A549 (cell line): ENCODE measurements around the gene NIPBL. TPM values are rescaled to one million over a fixed set of nuclear protein-coding genes. Genes with fewer than 3 reads are reported as not detected.

Source experiments
- ATAC-seq, 2 experiments: fragments of 200-7000 bp in 1 of 2; fragments of >200 bp in 1 of 2; cut with Nextera tagmentation in 1 of 2; cut with Tn5 transposase in 1 of 2; 3 replicates each; pipeline versions ENCODE4 v1.8.0 to v1.9.1; 2018 to 2020; ENCODE audit warnings: mild to moderate bottlenecking in 1 of 2, moderate library complexity in 1 of 2
- CTCF ChIA-PET: fragments of 300-600 bp; sonication (Branson Sonifier 250); formaldehyde crosslinking; extraction: SDS; loops from one replicate; lab custom pipeline; 2021; ENCODE audit warnings: antibody characterized with exemption, inconsistent platforms; lab: Yijun Ruan, JAX
- POLR2A ChIA-PET: fragments of 350-600 bp; formaldehyde crosslinking; extraction: SDS; loops from one replicate; lab custom pipeline; 2021; ENCODE audit warnings: antibody characterized with exemption, inconsistent platforms; lab: Yijun Ruan, JAX
- DNase-seq, 2 experiments: peaks; one replicate each; pipeline versions ENCODE4 v3.0.0 to v3.0.0-alpha.2; 2011 to 2016; ENCODE audit warnings: low read depth in 1 of 2, low spot score in 1 of 2
- FAIRE-seq: peaks from 2 replicates; lab custom pipeline; 2011; peaks lifted over from hg19 to GRCh38; lab: Jason Lieb, UNC
- H3K27ac ChIP-seq, 2 experiments: fragments of >200 bp; sonication (Bioruptor Twin); formaldehyde crosslinking; 3 replicates each; pipeline ENCODE4 v1.5.1; 2016 to 2017
- H3K4me1 ChIP-seq: fragments of >200 bp; sonication (Bioruptor Twin); formaldehyde crosslinking; 3 replicates; pipeline ENCODE4 v1.6.1; 2016
- H3K4me2 ChIP-seq: fragments of >200 bp; sonication (Bioruptor Twin); formaldehyde crosslinking; 3 replicates; pipeline ENCODE4 v1.6.1; 2016
- H3K4me3 ChIP-seq: fragments of >200 bp; sonication (Bioruptor Twin); formaldehyde crosslinking; 3 replicates; pipeline ENCODE4 v1.5.1; 2016
- H3K9me3 ChIP-seq: fragments of >200 bp; sonication (Bioruptor Twin); formaldehyde crosslinking; 3 replicates; pipeline ENCODE4 v1.6.1; 2016
- CBX2 ChIP-seq: fragments of 200-600 bp; sonication (generic); IDR thresholded peaks from 2 replicates; pipeline ENCODE4 v1.6.1; 2016; ENCODE audit warnings: low read depth, mild to moderate bottlenecking, borderline replicate concordance
- CBX8 ChIP-seq: fragments of 200-600 bp; sonication (generic); IDR thresholded peaks from 2 replicates; pipeline ENCODE4 v1.6.1; 2016
- CHD2 ChIP-seq: fragments of 150-350 bp; IDR thresholded peaks from 2 replicates; pipeline ENCODE4 v1.6.1; 2014; ENCODE audit warnings: low read length; ENCODE audit not compliant: partially characterized antibody
- CHD4 ChIP-seq: fragments of 200-600 bp; sonication (generic); IDR thresholded peaks from 2 replicates; pipeline ENCODE4 v1.6.1; 2016; ENCODE audit warnings: antibody characterized with exemption, mild to moderate bottlenecking, borderline replicate concordance
- EHF ChIP-seq: fragments of 250-450 bp; sonication (Bioruptor Pico); IDR thresholded peaks from 2 replicates; pipeline ENCODE4 v1.5.0; 2020; ENCODE audit warnings: mild to moderate bottlenecking
- ESRRA ChIP-seq: fragments of 150-350 bp; IDR thresholded peaks from 2 replicates; pipeline ENCODE4 v1.6.1; 2014; ENCODE audit warnings: mild to moderate bottlenecking, low read length, borderline replicate concordance
- GATA3 ChIP-seq: IDR thresholded peaks from 2 replicates; pipeline ENCODE4 v1.6.1; 2012; ENCODE audit warnings: borderline replicate concordance
- HDAC2 ChIP-seq: fragments of 200-600 bp; sonication (generic); IDR thresholded peaks from 2 replicates; pipeline ENCODE4 v1.6.1; 2016
- HOXA7 ChIP-seq: fragments of 250-450 bp; sonication (Bioruptor Pico); IDR thresholded peaks from 2 replicates; pipeline ENCODE4 v1.5.0; 2020; ENCODE audit warnings: mild to moderate bottlenecking, moderate library complexity
- HOXB13 ChIP-seq: fragments of 250-450 bp; sonication (Bioruptor Pico); IDR thresholded peaks from 2 replicates; pipeline ENCODE4 v1.5.0; 2020; ENCODE audit warnings: low read depth, mild to moderate bottlenecking, moderate library complexity
- HOXB5 ChIP-seq: fragments of 250-450 bp; sonication (Bioruptor Pico); IDR thresholded peaks from 2 replicates; pipeline ENCODE4 v1.5.0; 2020; ENCODE audit warnings: mild to moderate bottlenecking, moderate library complexity
- JUN ChIP-seq, 2 experiments: fragments of >200 bp; sonication (Bioruptor Twin); formaldehyde crosslinking; IDR thresholded peaks; 2 replicates in 1 of 2; 3 replicates in 1 of 2; pipeline ENCODE4 v1.6.1; 2016 to 2017
- KDM1A ChIP-seq: fragments of 200-600 bp; sonication (generic); IDR thresholded peaks from 2 replicates; pipeline ENCODE4 v1.6.1; 2016; ENCODE audit warnings: low read depth, mild to moderate bottlenecking
- KDM5A ChIP-seq: fragments of 200-600 bp; sonication (generic); IDR thresholded peaks from 2 replicates; pipeline ENCODE4 v1.6.1; 2016; ENCODE audit warnings: antibody characterized with exemption, mild to moderate bottlenecking
- MAZ ChIP-seq: fragments of 150-350 bp; IDR thresholded peaks from 2 replicates; pipeline ENCODE4 v1.6.1; 2014; ENCODE audit warnings: antibody characterized with exemption, low read depth, low read length, borderline replicate concordance
- MYC ChIP-seq: IDR thresholded peaks from 2 replicates; pipeline ENCODE4 v1.6.1; 2012; ENCODE audit warnings: mild to moderate bottlenecking, inconsistent platforms, low read length, improper control_type of control experiment, borderline replicate concordance
- NPAS2 ChIP-seq: fragments of 250-450 bp; sonication (Bioruptor Pico); IDR thresholded peaks from 2 replicates; pipeline ENCODE4 v1.8.0; 2022; ENCODE audit warnings: mild to moderate bottlenecking, moderate library complexity, borderline replicate concordance
- PHF8 ChIP-seq: fragments of 200-600 bp; sonication (generic); IDR thresholded peaks from 2 replicates; pipeline ENCODE4 v1.6.1; 2016; ENCODE audit warnings: low read depth, mild to moderate bottlenecking, antibody characterized with exemption, moderate library complexity, borderline replicate concordance
- POLR2AphosphoS2 ChIP-seq: conservative IDR thresholded peaks from 2 replicates; pipeline ENCODE4 v1.6.1; 2012; ENCODE audit warnings: low read length, improper control_type of control experiment, inconsistent platforms
- RARB ChIP-seq: fragments of 250-450 bp; sonication (Bioruptor Pico); IDR thresholded peaks from 2 replicates; pipeline ENCODE4 v1.8.0; 2021; ENCODE audit warnings: mild to moderate bottlenecking, moderate library complexity
- RCOR1 ChIP-seq: fragments of 150-350 bp; IDR thresholded peaks from 2 replicates; pipeline ENCODE4 v1.6.1; 2014; ENCODE audit warnings: antibody characterized with exemption, low read length, low read depth
- RNF2 ChIP-seq: fragments of 200-600 bp; sonication (generic); IDR thresholded peaks from 2 replicates; pipeline ENCODE4 v1.6.1; 2016; ENCODE audit warnings: low read depth, mild to moderate bottlenecking, antibody characterized with exemption, moderate library complexity, borderline replicate concordance
- TFCP2L1 ChIP-seq: fragments of 250-450 bp; sonication (Bioruptor Pico); IDR thresholded peaks from 2 replicates; pipeline ENCODE4 v1.5.0; 2021; ENCODE audit warnings: mild to moderate bottlenecking
- TP53 ChIP-seq: fragments of 250-450 bp; sonication (Bioruptor Pico); IDR thresholded peaks from 2 replicates; pipeline ENCODE4 v1.5.0; 2021; ENCODE audit warnings: mild to moderate bottlenecking, moderate library complexity
- ZC3H11A ChIP-seq: fragments of 450-650 bp; IDR thresholded peaks from 2 replicates; pipeline ENCODE4 v1.6.1; 2014; ENCODE audit warnings: antibody characterized with exemption, mild to moderate bottlenecking
- ZFP36 ChIP-seq: fragments of 450-650 bp; IDR thresholded peaks from 2 replicates; pipeline ENCODE4 v1.6.1; 2014; ENCODE audit warnings: borderline replicate concordance; ENCODE audit not compliant: partially characterized antibody
- ZNF302 ChIP-seq: fragments of 250-450 bp; sonication (Bioruptor Pico); IDR thresholded peaks from 2 replicates; pipeline ENCODE4 v1.9.0; 2021; ENCODE audit warnings: inconsistent platforms, mild to moderate bottlenecking, moderate library complexity
- WGBS: methylation state at CpG from one replicate; pipeline ENCODE4 v1.1.6; 2017; ENCODE audit errors: missing lambda C conversion rate; 5-methylcytosine and 5-hydroxymethylcytosine counted together
- polyA plus RNA-seq, 4 experiments: library from polyadenylated mRNA; depleted of rRNA in 3 of 4; stranded (reverse); fragments of >200 nt; fragmentation: RNase III in 1 of 4; extraction: RNeasy Plus Mini Kit Qiagen cat#74134 plus additional on column Dnase treatment in 1 of 4; gene quantifications; 2 replicates in 3 of 4; 3 replicates in 1 of 4; pipeline ENCODE4 v1.2.3, GENCODE V29; 2011 to 2017
- TF ChIP-seq, protein P1 (sequence below): IDR thresholded peaks from 2 replicates; pipeline ENCODE4 v1.6.1; 2012
- TF ChIP-seq, protein P2 (sequence below): IDR thresholded peaks from 2 replicates; pipeline ENCODE4 v1.6.1; 2012; ENCODE audit warnings: low read depth, borderline replicate concordance
- TF ChIP-seq, protein P3 (sequence below): fragments of 250-450 bp; sonication (Bioruptor Pico); IDR thresholded peaks from 2 replicates; pipeline ENCODE4 v1.5.0; 2020; ENCODE audit warnings: low read depth, mild to moderate bottlenecking, moderate library complexity

The NIPBL gene
- polyA plus RNA-seq, 2 of the 4 experiments (the other 2 are of a cell fraction): 12.4 to 33.4 TPM

DNA sequence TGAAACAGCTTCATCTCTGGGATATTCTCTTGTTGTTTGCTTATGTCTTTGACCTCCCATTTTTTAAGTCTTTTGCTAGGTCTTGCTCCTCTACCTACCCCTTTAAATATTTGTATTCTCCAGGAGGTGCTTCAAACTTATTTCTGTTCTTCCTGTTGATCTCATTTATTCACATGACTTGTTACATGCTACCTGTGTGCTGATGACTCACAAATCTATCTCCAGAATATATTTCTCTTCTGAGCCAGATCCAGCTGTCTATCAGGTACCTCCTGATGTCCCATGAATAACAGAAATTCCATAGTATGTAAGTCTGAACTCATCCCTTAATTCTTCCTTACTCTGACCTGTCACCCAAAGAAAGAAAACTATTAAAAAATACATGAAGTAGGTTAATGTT lies 11.0 kb downstream of the NIPBL start:
- no peak for FAIRE-seq
- no peak overlapping the region for H3K27ac ChIP-seq
- H3K4me3 ChIP-seq: no peak overlapping the region
- peaks cover 6% of the 10 kb centered on the region; the same call in 2 of the 3 replicates for H3K4me1 ChIP-seq
- no peak for TF ChIP-seq JUN (IDR thresholded peaks at IDR 0.05)
- no peak for TF ChIP-seq EHF
- no peak for TF ChIP-seq MAZ
- no peak for TF ChIP-seq TP53 (CRISPR knock-in tag)
- no peak for TF ChIP-seq POLR2AphosphoS2
- TF ChIP-seq, protein P1, sequence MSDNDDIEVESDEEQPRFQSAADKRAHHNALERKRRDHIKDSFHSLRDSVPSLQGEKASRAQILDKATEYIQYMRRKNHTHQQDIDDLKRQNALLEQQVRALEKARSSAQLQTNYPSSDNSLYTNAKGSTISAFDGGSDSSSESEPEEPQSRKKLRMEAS: no peak
- no peak for TF ChIP-seq MYC
- TF ChIP-seq CBX2: no peak
- no peak for TF ChIP-seq ZNF302 (CRISPR knock-in tag)
- no peak for TF ChIP-seq PHF8
- no peak for TF ChIP-seq HOXB13 (CRISPR knock-in tag)
- TF ChIP-seq ZC3H11A: no peak
- no peak for TF ChIP-seq ZFP36
- no peak for TF ChIP-seq CHD2
- no peak for TF ChIP-seq CBX8
- no peak for TF ChIP-seq ESRRA
- TF ChIP-seq, protein P2, sequence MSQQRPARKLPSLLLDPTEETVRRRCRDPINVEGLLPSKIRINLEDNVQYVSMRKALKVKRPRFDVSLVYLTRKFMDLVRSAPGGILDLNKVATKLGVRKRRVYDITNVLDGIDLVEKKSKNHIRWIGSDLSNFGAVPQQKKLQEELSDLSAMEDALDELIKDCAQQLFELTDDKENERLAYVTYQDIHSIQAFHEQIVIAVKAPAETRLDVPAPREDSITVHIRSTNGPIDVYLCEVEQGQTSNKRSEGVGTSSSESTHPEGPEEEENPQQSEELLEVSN: no peak
- no peak for TF ChIP-seq KDM5A
- TF ChIP-seq, protein P3, sequence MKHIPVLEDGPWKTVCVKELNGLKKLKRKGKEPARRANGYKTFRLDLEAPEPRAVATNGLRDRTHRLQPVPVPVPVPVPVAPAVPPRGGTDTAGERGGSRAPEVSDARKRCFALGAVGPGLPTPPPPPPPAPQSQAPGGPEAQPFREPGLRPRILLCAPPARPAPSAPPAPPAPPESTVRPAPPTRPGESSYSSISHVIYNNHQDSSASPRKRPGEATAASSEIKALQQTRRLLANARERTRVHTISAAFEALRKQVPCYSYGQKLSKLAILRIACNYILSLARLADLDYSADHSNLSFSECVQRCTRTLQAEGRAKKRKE: no peak
- no peak for DNase-seq
- CTCF ChIA-PET: no interaction called here
- POLR2A ChIA-PET: no interaction called here
- no peaks in the 10 kb centered on the region for H3K9me3 ChIP-seq
- H3K4me2 ChIP-seq: no peak overlapping the region
- ATAC-seq: no peak

DNA sequence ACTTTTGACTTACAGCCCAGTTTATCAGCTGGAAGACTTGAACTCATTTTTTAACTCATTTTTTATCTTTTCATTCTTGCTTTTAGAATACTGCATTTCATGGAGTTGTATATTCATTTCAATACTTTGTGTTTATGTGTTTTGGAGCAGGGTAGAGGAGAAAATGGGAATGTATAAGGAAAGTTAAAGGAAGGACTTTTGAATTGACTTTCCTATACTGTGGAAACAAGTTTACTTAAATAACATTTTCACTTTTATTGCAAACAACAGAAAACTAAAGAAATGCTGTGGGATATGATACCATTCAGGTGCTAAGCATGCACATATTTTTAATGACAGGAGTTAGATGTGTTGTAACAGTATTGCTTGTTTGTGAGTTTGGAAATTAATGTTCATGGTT lies 11.7 kb downstream of the NIPBL start:
- no peak for DNase-seq
- ChIA-PET CTCF (no interaction called here), POLR2A (no interaction called here)
- TF ChIP-seq HOXA7 (CRISPR knock-in tag): no peak
- no peak for TF ChIP-seq NPAS2 (CRISPR knock-in tag)
- no peak for TF ChIP-seq KDM5A
- no peak for TF ChIP-seq RCOR1
- Histone ChIP-seq H3K4me3 (no peak overlapping the region), H3K4me1 (peaks cover 6% of the 10 kb centered on the region; the same call in 2 of the 3 replicates), H3K9me3 (no peaks in the 10 kb centered on the region), H3K27ac (no peak overlapping the region), H3K4me2 (no peak overlapping the region)
- FAIRE-seq: no peak
- no peak for ATAC-seq

DNA sequence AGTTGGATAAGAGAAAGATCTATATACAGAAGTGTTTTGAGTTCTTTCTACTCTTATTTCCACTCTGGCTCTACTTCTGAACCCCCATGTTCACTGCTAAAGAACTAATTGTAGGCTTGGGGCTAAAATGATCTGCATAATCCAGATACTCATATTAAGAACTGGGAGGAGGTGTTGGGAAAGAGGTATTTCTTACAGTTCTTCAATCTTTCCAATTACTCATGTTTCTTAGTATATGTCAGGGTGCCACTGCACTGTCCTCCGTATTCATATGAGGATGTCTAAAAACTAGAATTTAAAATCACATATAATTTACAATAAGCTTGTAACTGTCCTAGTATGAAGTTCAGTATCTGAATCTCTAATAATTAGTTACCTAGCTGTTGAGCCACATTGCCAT lies 12.7 kb downstream of the NIPBL start:
- 94% methylated on average over 1 of the region's 1 CpG for WGBS
- TF ChIP-seq CHD4: no peak
- TF ChIP-seq, protein P1: no peak
- no peak for TF ChIP-seq GATA3
- TF ChIP-seq KDM1A: no peak
- no peak for TF ChIP-seq TFCP2L1
- TF ChIP-seq PHF8: no peak
- no peak for TF ChIP-seq HDAC2
- TF ChIP-seq POLR2AphosphoS2: no peak
- no peak for TF ChIP-seq ESRRA
- TF ChIP-seq HOXB5 (CRISPR knock-in tag): no peak
- no peak for TF ChIP-seq RARB (CRISPR knock-in tag)
- TF ChIP-seq RNF2: no peak
- no peak for TF ChIP-seq ZC3H11A
- ATAC-seq: no peak
- Histone ChIP-seq H3K27ac (no peak overlapping the region), H3K4me1 (peaks cover 6% of the 10 kb centered on the region; the same call in 2 of the 3 replicates), H3K9me3 (no peaks in the 10 kb centered on the region), H3K4me2 (no peak overlapping the region), H3K4me3 (no peak overlapping the region)
- POLR2A ChIA-PET: interaction anchor here (0.7 kb wide), 1 partner anchor 26 kb away, joined by 3 read pairs; no protein-coding TSS in a partner anchor
- CTCF ChIA-PET: no interaction called here
- no peak for DNase-seq
- no peak for FAIRE-seq
